Germinal center (tissue), 1 donor: ENCODE data around the gene ALG14.
"Not testable (repeated sequence)": the region's sequence is repeated elsewhere in the genome, so short reads cannot be mapped to it uniquely, and the experiment has no call there.

Experiments used
- DNase-seq: peaks from one replicate; pipeline ENCODE4 v3.0.0; 2012; ENCODE audit warnings: mixed read lengths, low spot score

Gene ALG14

GRCh38 chr1:94953746-94954145, 119.0 kb downstream of the ALG14 start:
- DNase-seq: no peak

GRCh38 chr1:94953107-94953506, 119.6 kb downstream of the ALG14 start:
- no peak for DNase-seq

GRCh38 chr1:94952539-94952938, 120.2 kb downstream of the ALG14 start:
- DNase-seq: no peak

GRCh38 chr1:94951509-94952208, 121.1 kb downstream of the ALG14 start:
- no peak for DNase-seq

GRCh38 chr1:94951046-94951445, 121.7 kb downstream of the ALG14 start:
- DNase-seq: no peak

GRCh38 chr1:94949681-94950661, 122.8 kb downstream of the ALG14 start:
- no peak for DNase-seq

GRCh38 chr1:94947437-94947836, 125.3 kb downstream of the ALG14 start:
- no peak for DNase-seq

- DNase-seq: no peak
These were observed 125.9 kb downstream of the ALG14 start for GRCh38 chr1:94946886-94947285.

- no peak for DNase-seq
These were observed 130.3 kb downstream of the ALG14 start for GRCh38 chr1:94942171-94943128.

- DNase-seq: not testable (repeated sequence)
These were observed 131.3 kb downstream of the ALG14 start for GRCh38 chr1:94941480-94941879.

GRCh38 chr1:94940738-94941137, 132.0 kb downstream of the ALG14 start:
- DNase-seq: no peak

- no peak for DNase-seq
These were observed 134.9 kb downstream of the ALG14 start for GRCh38 chr1:94937820-94938219.

- DNase-seq: no peak
These were observed 135.7 kb downstream of the ALG14 start for GRCh38 chr1:94936861-94937620.

- no peak for DNase-seq
These were observed 137.3 kb downstream of the ALG14 start for GRCh38 chr1:94935476-94935875.

GRCh38 chr1:94935034-94935433, 137.7 kb downstream of the ALG14 start:
- DNase-seq: no peak

GRCh38 chr1:94934551-94934950, 138.2 kb downstream of the ALG14 start:
- DNase-seq: no peak

GRCh38 chr1:94931254-94931841, 141.4 kb downstream of the ALG14 start:
- DNase-seq: no peak

- DNase-seq: no peak
These were observed 143.2 kb downstream of the ALG14 start for GRCh38 chr1:94929351-94930217.

- no peak for DNase-seq
These were observed 144.3 kb downstream of the ALG14 start for GRCh38 chr1:94928293-94928939.
